A673 (cell line): ENCODE measurements around the gene MCM9. TPM values are rescaled to one million over a fixed set of nuclear protein-coding genes. Genes with fewer than 3 reads are reported as not detected.

Experiments
- BruUV-seq: library from RNA; stranded (reverse); fragments of 400-500 nt; replicated peaks from 2 replicates; lab custom pipeline; 2021; lab: Mats Ljungman, UMichigan
- CTCF ChIA-PET: fragments of 300-600 bp; sonication (Branson Sonifier 250); formaldehyde crosslinking; loops from one replicate; lab custom pipeline; 2022; ENCODE audit warnings: antibody characterized with exemption; lab: Charles Lee
- POLR2A ChIA-PET: fragments of 300-600 bp; sonication (Branson Sonifier 250); formaldehyde crosslinking; loops from one replicate; lab custom pipeline; 2022; ENCODE audit warnings: antibody characterized with exemption; ENCODE audit not compliant: low non-redundant PET; lab: Charles Lee
- DNase-seq: peaks from one replicate; pipeline ENCODE4 v3.0.0-alpha.2; 2015; ENCODE audit warnings: low spot score
- H3K27ac ChIP-seq: fragments of 200-600 bp; sonication (generic); 2 replicates; pipeline ENCODE4 v1.5.1; 2016; ENCODE audit warnings: mixed run types, low read depth, mild to moderate bottlenecking, mixed read lengths, antibody characterized with exemption, low read length; ENCODE audit not compliant: poor library complexity, severe bottlenecking
- H3K27me3 ChIP-seq: fragments of 200-600 bp; sonication (generic); replicated peaks from 2 replicates; pipeline ENCODE4 v1.6.1; 2017; ENCODE audit warnings: mixed run types, low read depth, mild to moderate bottlenecking, mixed read lengths, antibody characterized with exemption, low read length; ENCODE audit not compliant: insufficient read depth, poor library complexity
- H3K36me3 ChIP-seq: fragments of 200-600 bp; sonication (generic); 2 replicates; pipeline ENCODE4 v1.6.1; 2016; ENCODE audit warnings: mixed run types, mild to moderate bottlenecking, mixed read lengths, antibody characterized with exemption, low read length; ENCODE audit not compliant: insufficient read depth, poor library complexity, severe bottlenecking
- H3K4me1 ChIP-seq: fragments of 200-600 bp; sonication (generic); 2 replicates; pipeline ENCODE4 v1.6.1; 2017; ENCODE audit warnings: mixed run types, mild to moderate bottlenecking, mixed read lengths, antibody characterized with exemption, low read length; ENCODE audit not compliant: insufficient read depth, poor library complexity, severe bottlenecking
- H3K4me3 ChIP-seq: fragments of 200-600 bp; sonication (generic); 2 replicates; pipeline ENCODE4 v1.5.1; 2016; ENCODE audit warnings: low read depth, mixed run types, mild to moderate bottlenecking, mixed read lengths, low read length; ENCODE audit not compliant: poor library complexity, severe bottlenecking
- H3K9me3 ChIP-seq: fragments of 200-600 bp; sonication (generic); 2 replicates; pipeline ENCODE4 v1.6.1; 2016; ENCODE audit warnings: mixed run types, low read depth, mild to moderate bottlenecking, mixed read lengths, antibody characterized with exemption, low read length; ENCODE audit not compliant: poor library complexity, severe bottlenecking
- CTCF ChIP-seq: fragments of 300-800, 200-600 bp; sonication (generic); conservative IDR thresholded peaks from 2 replicates; pipeline ENCODE4 v1.5.1; 2017; ENCODE audit warnings: low read depth, mild to moderate bottlenecking, antibody characterized with exemption, low read length, moderate library complexity, mixed read lengths
- EZH2 ChIP-seq: fragments of 200-600 bp; sonication (generic); IDR thresholded peaks from 2 replicates; pipeline ENCODE4 v1.6.1; 2017; ENCODE audit warnings: borderline replicate concordance, low read depth, mild to moderate bottlenecking, mixed read lengths, antibody characterized with exemption, low read length; ENCODE audit not compliant: poor library complexity, severe bottlenecking
- intact Hi-C: fragments of 100-400 bp; cut with micrococcal nuclease; formaldehyde crosslinking; loops from one replicate; pipeline ENCODE4 v1.10.0; 2022; ENCODE audit not compliant: unreplicated experiment
- total RNA-seq: library from RNA; stranded (reverse); gene quantifications from 2 replicates; pipeline ENCODE4 v1.2.3, GENCODE V29; 2021

The MCM9 gene
- total RNA-seq, 1 experiment from 2014 or later: 16.9 TPM

- Histone ChIP-seq H3K27me3 (no peaks in the 10 kb centered on the region), H3K27ac (no peak overlapping the region), H3K4me3 (no peak overlapping the region), H3K4me1 (peaks cover 13% of the 10 kb centered on the region), H3K9me3 (no peaks in the 10 kb centered on the region), H3K36me3 (no peaks in the 10 kb centered on the region)
- POLR2A ChIA-PET: no interaction called here
- TF ChIP-seq CTCF: no peak
- no peak for TF ChIP-seq EZH2
- CTCF ChIA-PET: no interaction called here
- DNase-seq: no peak
- BruUV-seq: no TSS peak
- intact Hi-C loops: no loop called here
These were observed 152.3 kb downstream of the MCM9 start for GRCh38 chr6:118782651-118783050.

GRCh38 chr6:118781897-118782296, 153.1 kb downstream of the MCM9 start:
- Histone ChIP-seq H3K36me3 (no peaks in the 10 kb centered on the region), H3K4me1 (peaks cover 11% of the 10 kb centered on the region), H3K27ac (no peak overlapping the region), H3K4me3 (no peak overlapping the region), H3K9me3 (no peaks in the 10 kb centered on the region), H3K27me3 (no peaks in the 10 kb centered on the region)
- no peak for TF ChIP-seq EZH2
- TF ChIP-seq CTCF: no peak
- intact Hi-C loops: no loop called here
- ChIA-PET CTCF (no interaction called here), POLR2A (no interaction called here)
- no peak for DNase-seq
- BruUV-seq: no TSS peak

GRCh38 chr6:118780668-118781067, 154.3 kb downstream of the MCM9 start:
- Histone ChIP-seq H3K27me3 (no peaks in the 10 kb centered on the region), H3K9me3 (no peaks in the 10 kb centered on the region), H3K4me3 (no peak overlapping the region), H3K36me3 (no peaks in the 10 kb centered on the region), H3K4me1 (peaks cover 11% of the 10 kb centered on the region), H3K27ac (no peak overlapping the region)
- ChIA-PET POLR2A (no interaction called here), CTCF (interaction anchor here (0.6 kb wide), 1 partner anchor 129 kb away, joined by 5 read pairs; no protein-coding TSS in a partner anchor)
- no peak for TF ChIP-seq CTCF
- no TSS peak for BruUV-seq
- DNase-seq: no peak
- intact Hi-C loops: no loop called here
